Stomach smooth muscle (tissue), 2 donors: ENCODE measurements around the gene HSD17B12.

Experiments
- H3K27ac ChIP-seq: one replicate; pipeline ENCODE4 v1.7.0; 2013; ENCODE audit warnings: mild to moderate bottlenecking, low read length, inconsistent platforms
- H3K27me3 ChIP-seq, 2 donors: one replicate each; pipeline ENCODE4 v1.7.0; 2013; ENCODE audit warnings: low read length in 2 of 2; ENCODE audit not compliant: insufficient read depth in 2 of 2, control insufficient read depth in 1 of 2
- H3K36me3 ChIP-seq, 2 donors: one replicate each; pipeline ENCODE4 v1.7.0; 2013; ENCODE audit warnings: low read length in 2 of 2; ENCODE audit not compliant: control insufficient read depth in 2 of 2, insufficient read depth in 2 of 2
- H3K4me1 ChIP-seq: one replicate; pipeline ENCODE4 v1.7.0; 2013; ENCODE audit warnings: low read length; ENCODE audit not compliant: control insufficient read depth, insufficient read depth
- H3K4me3 ChIP-seq, 2 donors: one replicate each; pipeline ENCODE4 v1.7.0; 2013; ENCODE audit warnings: low read length in 2 of 2
- H3K9ac ChIP-seq, 2 donors: one replicate each; pipeline ENCODE4 v1.7.0; 2013; ENCODE audit warnings: low read length in 2 of 2, mild to moderate bottlenecking in 1 of 2
- H3K9me3 ChIP-seq, 2 donors: one replicate each; pipeline ENCODE4 v1.7.0; 2013; ENCODE audit warnings: low read length in 2 of 2; ENCODE audit not compliant: control insufficient read depth in 2 of 2
- donor health status: healthy.
- donor health status: Pancreatic carcinoma.

HSD17B12 gene

DNA sequence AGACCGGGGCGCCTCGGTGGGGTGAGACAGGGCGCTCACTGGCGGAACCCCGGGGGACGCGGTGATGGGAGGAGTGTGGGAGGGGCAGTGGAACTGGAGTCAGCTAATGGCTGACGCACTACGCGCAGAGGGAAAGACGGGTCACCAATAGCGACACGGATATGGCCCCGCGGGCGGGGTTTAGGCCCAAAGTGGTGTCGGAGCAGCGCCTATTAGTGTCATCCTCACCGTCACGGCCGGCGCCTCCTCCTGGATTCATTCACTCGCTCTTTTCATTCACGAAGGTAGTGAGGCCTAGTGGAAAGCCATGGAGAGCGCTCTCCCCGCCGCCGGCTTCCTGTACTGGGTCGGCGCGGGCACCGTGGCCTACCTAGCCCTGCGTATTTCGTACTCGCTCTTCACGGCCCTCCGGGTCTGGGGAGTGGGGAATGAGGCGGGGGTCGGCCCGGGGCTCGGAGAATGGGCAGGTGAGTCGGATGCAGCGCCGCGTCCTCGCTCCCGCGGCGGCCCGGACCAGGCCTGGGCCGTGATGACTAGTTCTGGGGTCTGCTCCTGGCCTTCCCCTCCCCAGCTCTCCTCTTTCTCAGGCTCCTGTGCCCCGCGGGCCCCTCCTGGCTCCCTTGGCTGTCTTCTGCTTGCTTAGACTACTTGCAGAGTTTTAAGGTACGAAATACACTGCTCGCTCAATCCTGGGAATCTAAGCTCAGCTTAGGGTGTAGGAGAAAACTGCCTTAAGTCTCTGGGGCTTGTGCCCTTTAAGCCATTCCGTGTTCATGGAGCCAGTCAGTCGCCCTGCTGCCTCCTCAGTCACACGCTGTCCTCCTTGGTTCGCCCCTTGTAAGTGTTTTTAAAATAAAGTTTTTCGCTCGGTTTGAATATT lies at the start of gene HSD17B12:
Gene HSD17B12, plus strand, starts transcription at position 218 of the 880 bp plus-strand sequence. Its CDS starts 90 bp downstream, at position 308.
- peak within 1 kb of the TSS; percentile 80 for H3K27ac ChIP-seq
- H3K27me3 ChIP-seq = no peaks in the 10 kb centered on the region
- H3K4me3 ChIP-seq = peak within 1 kb of the TSS; percentile 81 to 84
- H3K4me1 ChIP-seq = peaks cover 4% of the 10 kb centered on the region
- peak within 1 kb of the TSS; percentile 85 to 95 for H3K9ac ChIP-seq
- H3K9me3 ChIP-seq = no peaks in the 10 kb centered on the region
- H3K36me3 ChIP-seq = peaks cover 0 to 2% of the 10 kb centered on the region in 2 donors

DNA sequence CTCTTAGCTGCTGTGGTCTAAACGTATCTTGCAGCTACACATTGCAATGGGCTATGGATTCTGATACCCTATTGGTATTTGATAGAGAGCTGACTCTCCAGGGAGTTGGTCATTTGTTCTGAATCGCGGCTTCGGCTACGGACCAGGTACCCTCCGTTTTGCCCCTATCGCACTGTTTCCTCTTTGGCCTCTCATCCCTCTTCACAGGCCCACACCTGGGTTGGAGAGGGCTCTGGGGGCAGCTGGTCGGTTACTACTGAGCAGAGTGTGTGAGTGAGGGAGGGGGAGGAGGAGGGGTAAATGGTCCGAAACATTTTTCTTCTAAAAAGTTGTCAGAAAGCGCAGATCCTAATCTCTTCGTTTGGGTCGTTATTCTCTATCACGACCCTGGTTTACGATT lies 48.8 kb upstream of the HSD17B12 start:
- Histone ChIP-seq H3K9me3 (no peaks in the 10 kb centered on the region), H3K27me3 (peaks cover 8 to 16% of the 10 kb centered on the region in 2 donors)

DNA sequence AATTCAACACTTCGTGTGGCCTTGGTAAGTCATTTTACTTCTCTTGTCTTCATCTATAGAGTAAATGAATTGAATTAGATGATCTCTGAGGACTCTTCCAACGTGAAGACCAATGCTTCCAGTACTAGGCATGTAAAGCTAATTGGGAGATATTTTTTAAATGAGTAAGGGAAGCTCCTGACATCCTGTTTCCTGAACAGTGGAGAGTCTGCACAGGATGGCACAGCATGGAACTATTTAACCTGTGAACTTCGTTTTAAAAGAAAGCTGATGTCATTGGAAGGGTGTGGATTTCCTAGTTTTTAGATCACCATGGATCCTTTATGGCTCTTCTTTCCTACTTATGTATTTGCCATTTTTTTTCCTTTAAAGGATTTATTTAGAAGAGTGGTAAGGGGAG lies 48.4 kb upstream of the HSD17B12 start:
- Histone ChIP-seq H3K4me3 (no peak overlapping the region), H3K27ac (no peak overlapping the region), H3K9me3 (no peaks in the 10 kb centered on the region), H3K27me3 (peaks cover 8 to 14% of the 10 kb centered on the region in 2 donors), H3K9ac (no peak overlapping the region), H3K4me1 (no peaks in the 10 kb centered on the region), H3K36me3 (no peaks in the 10 kb centered on the region)

More for the DNA sequence above, 48.8 kb upstream of the HSD17B12 start:
- no peaks in the 10 kb centered on the region for H3K36me3 ChIP-seq
- H3K4me3 ChIP-seq = no peak overlapping the region
- no peak overlapping the region for H3K9ac ChIP-seq
- H3K27ac ChIP-seq = no peak overlapping the region
- no peaks in the 10 kb centered on the region for H3K4me1 ChIP-seq

- H3K27me3 ChIP-seq = peaks cover 8 to 20% of the 10 kb centered on the region in 2 donors
Measured at GRCh38 chr11:43638717-43639116, 41.8 kb upstream of the HSD17B12 start.

GRCh38 chr11:43639224-43639623 lies 41.3 kb upstream of the HSD17B12 start:
- no peaks in the 10 kb centered on the region for H3K9me3 ChIP-seq
- H3K4me1 ChIP-seq = no peaks in the 10 kb centered on the region
- H3K9ac ChIP-seq = no peak overlapping the region
- no peaks in the 10 kb centered on the region for H3K36me3 ChIP-seq
- peaks cover 8 to 20% of the 10 kb centered on the region in 2 donors for H3K27me3 ChIP-seq
- H3K27ac ChIP-seq = no peak overlapping the region
- no peak overlapping the region for H3K4me3 ChIP-seq

More at GRCh38 chr11:43638717-43639116, 41.8 kb upstream of the HSD17B12 start:
- no peak overlapping the region for H3K9ac ChIP-seq
- H3K9me3 ChIP-seq = no peaks in the 10 kb centered on the region
- no peaks in the 10 kb centered on the region for H3K36me3 ChIP-seq
- no peak overlapping the region for H3K4me3 ChIP-seq
- no peak overlapping the region for H3K27ac ChIP-seq
- no peaks in the 10 kb centered on the region for H3K4me1 ChIP-seq

DNA sequence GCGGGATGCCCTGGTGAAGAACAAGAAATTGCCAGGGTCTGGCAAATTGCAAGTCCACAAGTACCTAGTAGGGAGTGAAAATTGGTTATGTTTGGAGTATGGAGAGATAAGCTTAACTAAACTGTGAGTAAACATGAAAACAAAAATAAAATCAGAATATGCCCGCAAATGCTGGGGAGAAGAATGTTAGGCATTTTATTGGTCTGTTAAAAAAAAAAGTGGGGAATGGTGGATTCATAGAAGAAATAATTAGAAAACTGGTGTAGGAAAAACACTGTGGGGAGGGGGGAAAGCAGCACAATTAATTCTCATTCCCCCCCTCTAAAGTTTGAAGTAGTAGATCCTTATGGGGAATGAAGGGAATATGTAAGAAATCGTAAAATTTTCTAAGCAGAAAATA lies 40.6 kb upstream of the HSD17B12 start:
- H3K4me3 ChIP-seq = no peak overlapping the region
- H3K9ac ChIP-seq = no peak overlapping the region
- no peaks in the 10 kb centered on the region for H3K36me3 ChIP-seq
- H3K4me1 ChIP-seq = peaks cover 4% of the 10 kb centered on the region
- H3K9me3 ChIP-seq = no peaks in the 10 kb centered on the region
- H3K27me3 ChIP-seq = peaks cover 8 to 20% of the 10 kb centered on the region in 2 donors
- H3K27ac ChIP-seq = no peak overlapping the region

DNA sequence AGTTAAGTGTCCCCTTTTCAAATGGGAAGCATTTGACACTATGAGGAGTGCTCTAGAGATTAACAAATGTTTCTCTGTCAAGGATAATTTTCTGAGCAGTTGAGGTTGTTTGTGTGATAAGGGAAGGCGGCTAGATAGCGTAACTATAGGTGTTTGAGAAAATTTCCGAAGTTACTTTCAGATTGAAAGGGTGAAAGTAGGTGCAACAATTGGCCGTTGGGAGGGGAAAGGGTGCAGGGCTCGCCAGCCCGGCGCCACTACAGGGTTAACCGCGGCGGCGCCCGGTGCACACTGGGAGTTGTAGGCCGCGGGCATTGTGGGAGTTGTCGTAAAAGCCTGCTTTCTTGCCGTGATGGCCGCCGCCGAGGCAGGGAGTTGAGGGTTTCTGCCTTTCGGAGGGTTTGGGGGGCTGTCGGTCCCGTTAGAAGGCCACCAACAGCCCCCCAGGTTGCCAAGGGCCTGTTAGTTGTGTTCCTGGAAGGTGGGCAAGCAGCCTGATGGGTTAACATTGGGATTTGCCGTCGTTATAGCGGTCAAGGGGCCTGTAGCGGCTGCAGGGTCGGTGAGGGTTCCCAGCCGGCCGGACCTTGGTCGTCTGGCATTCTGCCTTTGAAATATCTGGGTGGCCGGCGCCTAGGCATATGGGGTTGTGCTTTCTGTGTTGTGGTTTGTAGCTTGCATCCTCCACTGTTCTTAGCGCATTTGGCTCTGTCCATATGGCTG lies 36.5 kb upstream of the HSD17B12 start:
- Histone ChIP-seq H3K4me3 (peak overlapping the region; percentile 94), H3K27me3 (peaks cover 7 to 8% of the 10 kb centered on the region in 2 donors), H3K9ac (peak overlapping the region; percentile 86 to 94), H3K27ac (peak overlapping the region; percentile 25), H3K36me3 (no peaks in the 10 kb centered on the region), H3K9me3 (no peaks in the 10 kb centered on the region), H3K4me1 (peaks cover 7% of the 10 kb centered on the region)

GRCh38 chr11:43644621-43645299 lies 35.8 kb upstream of the HSD17B12 start:
- peaks cover under 1% of the 10 kb centered on the region in 2 donors for H3K27me3 ChIP-seq
- no peaks in the 10 kb centered on the region for H3K9me3 ChIP-seq
- peak overlapping the region; percentile 86 to 94 for H3K9ac ChIP-seq
- peaks cover 0 to 3% of the 10 kb centered on the region in 2 donors for H3K36me3 ChIP-seq
- H3K4me1 ChIP-seq = peaks cover 7% of the 10 kb centered on the region
- peak overlapping the region; percentile 94 for H3K4me3 ChIP-seq
- H3K27ac ChIP-seq = no peak overlapping the region

- H3K9ac ChIP-seq = no peak overlapping the region
- peaks cover 0 to 4% of the 10 kb centered on the region in 2 donors for H3K36me3 ChIP-seq
- H3K27me3 ChIP-seq = no peaks in the 10 kb centered on the region
- H3K4me3 ChIP-seq = no peak overlapping the region
- no peaks in the 10 kb centered on the region for H3K9me3 ChIP-seq
- peaks cover 7% of the 10 kb centered on the region for H3K4me1 ChIP-seq
- no peak overlapping the region for H3K27ac ChIP-seq
Measured at GRCh38 chr11:43646767-43647166, 33.8 kb upstream of the HSD17B12 start.

DNA sequence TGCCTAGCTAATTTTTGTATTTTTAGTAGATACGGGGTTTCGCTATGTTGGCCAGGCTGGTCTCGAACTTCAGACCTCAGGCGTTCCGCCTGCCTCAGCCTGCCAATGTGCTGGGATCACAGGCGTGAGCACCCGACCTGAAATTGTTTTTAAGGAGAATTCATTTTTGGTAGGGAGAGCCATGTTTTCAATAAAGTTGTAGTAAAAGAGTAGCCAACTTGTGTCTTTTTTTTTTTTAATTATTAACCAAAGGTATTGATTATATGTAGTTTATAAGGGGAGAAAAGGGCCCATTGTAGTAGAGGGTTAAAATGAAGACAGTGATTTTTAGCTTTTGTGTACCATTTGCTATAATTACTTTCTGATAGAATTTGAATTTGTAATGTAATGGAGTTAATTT lies 31.6 kb upstream of the HSD17B12 start:
- H3K36me3 ChIP-seq = peaks cover 0 to 4% of the 10 kb centered on the region in 2 donors
- H3K4me3 ChIP-seq = no peak overlapping the region
- H3K9me3 ChIP-seq = no peaks in the 10 kb centered on the region
- H3K27me3 ChIP-seq = no peaks in the 10 kb centered on the region
- no peak overlapping the region for H3K27ac ChIP-seq
- H3K9ac ChIP-seq = no peak overlapping the region
- H3K4me1 ChIP-seq = peaks cover 7% of the 10 kb centered on the region
